Measurements from ENCODE around the gene APOBEC3B. TPM values are rescaled to one million over a fixed set of nuclear protein-coding genes. Genes with fewer than 3 reads are reported as not detected.

The APOBEC3B gene
- total and polyA plus RNA-seq, 8 donors: 1.1 to 8.7 (median 3.8) TPM; not detected in 3

DNA sequence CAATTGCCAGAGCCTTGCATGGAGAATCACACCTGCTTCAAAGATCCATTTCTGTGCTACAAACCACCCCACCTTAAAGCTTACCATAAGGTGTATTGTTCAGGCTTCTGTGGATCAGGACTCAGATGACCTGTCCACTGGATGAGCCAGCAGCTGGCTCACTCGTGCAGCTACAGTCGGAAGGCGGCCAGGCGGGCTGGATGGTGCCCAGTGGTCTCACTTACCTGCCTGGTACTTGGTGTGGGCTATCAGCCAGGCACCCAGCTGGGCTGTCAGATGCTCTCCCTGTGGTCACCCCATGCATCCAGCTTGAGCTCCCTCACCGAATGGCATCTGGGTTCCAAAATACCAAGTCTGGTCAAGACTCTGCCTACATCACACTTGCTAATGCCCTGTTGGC is 10.9 kb upstream of the APOBEC3B start:
- no peaks in the 10 kb centered on the region for H3K9me3 ChIP-seq
- peaks cover 0 to 16% (median 0%) of the 10 kb centered on the region in 4 donors for H3K4me1 ChIP-seq
- H3K27me3 ChIP-seq: peaks cover 0 to 13% (median 0%) of the 10 kb centered on the region in 3 donors
- TF ChIP-seq POLR2AphosphoS5 (IDR thresholded peaks at IDR 0.05) (no peak), EP300 (IDR thresholded peaks at IDR 0.05) (no peak), POLR2A (IDR thresholded peaks at IDR 0.05) (no peak)
- TF ChIP-seq, protein P1, sequence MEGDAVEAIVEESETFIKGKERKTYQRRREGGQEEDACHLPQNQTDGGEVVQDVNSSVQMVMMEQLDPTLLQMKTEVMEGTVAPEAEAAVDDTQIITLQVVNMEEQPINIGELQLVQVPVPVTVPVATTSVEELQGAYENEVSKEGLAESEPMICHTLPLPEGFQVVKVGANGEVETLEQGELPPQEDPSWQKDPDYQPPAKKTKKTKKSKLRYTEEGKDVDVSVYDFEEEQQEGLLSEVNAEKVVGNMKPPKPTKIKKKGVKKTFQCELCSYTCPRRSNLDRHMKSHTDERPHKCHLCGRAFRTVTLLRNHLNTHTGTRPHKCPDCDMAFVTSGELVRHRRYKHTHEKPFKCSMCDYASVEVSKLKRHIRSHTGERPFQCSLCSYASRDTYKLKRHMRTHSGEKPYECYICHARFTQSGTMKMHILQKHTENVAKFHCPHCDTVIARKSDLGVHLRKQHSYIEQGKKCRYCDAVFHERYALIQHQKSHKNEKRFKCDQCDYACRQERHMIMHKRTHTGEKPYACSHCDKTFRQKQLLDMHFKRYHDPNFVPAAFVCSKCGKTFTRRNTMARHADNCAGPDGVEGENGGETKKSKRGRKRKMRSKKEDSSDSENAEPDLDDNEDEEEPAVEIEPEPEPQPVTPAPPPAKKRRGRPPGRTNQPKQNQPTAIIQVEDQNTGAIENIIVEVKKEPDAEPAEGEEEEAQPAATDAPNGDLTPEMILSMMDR (IDR thresholded peaks at IDR 0.05): no peak
- H3K36me3 ChIP-seq: no peaks in the 10 kb centered on the region
- no peak overlapping the region for H3K27ac ChIP-seq
- 80 to 94% (median 90%) methylated on average over 1 to 5 of the region's 5 CpGs; no CpG with 5 or more reads in 1 of the 5 donors for WGBS, 5 donors
- intact Hi-C loops (cut with DNase I; ENCODE audit: low total_unique reads): no loop called here
- no peak overlapping the region for H3K4me3 ChIP-seq
- DNase-seq: no peak

DNA sequence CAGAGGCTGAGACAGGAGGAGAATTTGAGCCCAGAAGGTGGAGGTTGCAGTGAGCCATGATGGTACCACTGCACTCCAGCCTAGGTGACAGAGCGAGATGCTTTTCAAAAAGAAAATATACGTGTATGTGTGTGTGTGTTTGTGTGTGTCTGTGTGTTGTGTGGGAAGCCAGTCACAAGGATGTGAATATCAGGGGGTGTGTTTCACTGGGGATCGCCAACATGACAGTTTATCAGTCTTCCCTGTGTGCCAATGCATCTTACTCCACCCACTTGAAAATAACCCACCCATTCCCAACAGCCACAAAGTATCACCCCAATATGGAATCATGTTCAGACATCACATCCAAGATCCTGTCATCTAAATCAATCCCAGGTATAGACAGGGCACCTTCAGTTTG is 10.4 kb upstream of the APOBEC3B start:
- WGBS, 5 donors: 86 to 93% (median 88%) methylated on average over 3 of the region's 3 CpGs; no CpG with 5 or more reads in 1 of the 5 donors
- intact Hi-C loops (cut with DNase I; ENCODE audit: low total_unique reads): no loop called here
- TF ChIP-seq, protein P1 (IDR thresholded peaks at IDR 0.05): no peak
- TF ChIP-seq POLR2A (IDR thresholded peaks at IDR 0.05): no peak
- no peak for TF ChIP-seq POLR2AphosphoS5 (IDR thresholded peaks at IDR 0.05)
- no peak for TF ChIP-seq EP300 (IDR thresholded peaks at IDR 0.05)
- H3K4me3 ChIP-seq: no peak overlapping the region
- DNase-seq: no peak
- H3K27me3 ChIP-seq: peaks cover 0 to 13% (median 0%) of the 10 kb centered on the region in 3 donors
- H3K4me1 ChIP-seq: peaks cover 0 to 16% (median 0%) of the 10 kb centered on the region in 4 donors
- no peak overlapping the region for H3K27ac ChIP-seq
- H3K36me3 ChIP-seq: no peaks in the 10 kb centered on the region
- H3K9me3 ChIP-seq: no peaks in the 10 kb centered on the region

DNA sequence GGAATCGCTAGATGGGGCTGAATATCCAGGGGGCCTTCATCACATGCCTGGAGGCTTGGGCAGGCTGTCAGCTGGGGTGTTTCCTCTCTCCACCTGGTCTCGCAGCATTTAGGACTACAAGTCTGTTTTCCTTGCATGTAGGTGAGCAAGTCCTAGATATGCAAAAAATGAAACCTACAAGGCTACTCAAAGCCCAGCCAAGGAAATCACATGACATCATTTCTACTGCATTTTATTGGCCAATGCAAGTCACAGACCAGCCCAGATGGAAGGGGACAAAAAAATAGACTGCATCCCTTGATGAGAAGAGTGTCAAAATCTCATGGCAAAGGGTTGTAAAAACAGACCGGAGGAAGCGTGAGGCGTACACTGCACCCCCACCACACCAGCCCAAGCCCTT is 9.6 kb upstream of the APOBEC3B start:
- no peak for TF ChIP-seq POLR2A (IDR thresholded peaks at IDR 0.05)
- no peak for TF ChIP-seq POLR2AphosphoS5 (IDR thresholded peaks at IDR 0.05)
- WGBS, 5 donors: 82 to 94% (median 89%) methylated on average over 5 of the region's 5 CpGs; no CpG with 5 or more reads in 1 of the 5 donors
- no peak for DNase-seq
- H3K27ac ChIP-seq: no peak overlapping the region
- H3K4me3 ChIP-seq: no peak overlapping the region
- H3K4me1 ChIP-seq: peaks cover 0 to 16% (median 0%) of the 10 kb centered on the region in 4 donors
- intact Hi-C loops (cut with DNase I; ENCODE audit: low total_unique reads): no loop called here
- H3K36me3 ChIP-seq: no peaks in the 10 kb centered on the region
- H3K27me3 ChIP-seq: peaks cover 0 to 13% (median 0%) of the 10 kb centered on the region in 3 donors
- no peaks in the 10 kb centered on the region for H3K9me3 ChIP-seq

DNA sequence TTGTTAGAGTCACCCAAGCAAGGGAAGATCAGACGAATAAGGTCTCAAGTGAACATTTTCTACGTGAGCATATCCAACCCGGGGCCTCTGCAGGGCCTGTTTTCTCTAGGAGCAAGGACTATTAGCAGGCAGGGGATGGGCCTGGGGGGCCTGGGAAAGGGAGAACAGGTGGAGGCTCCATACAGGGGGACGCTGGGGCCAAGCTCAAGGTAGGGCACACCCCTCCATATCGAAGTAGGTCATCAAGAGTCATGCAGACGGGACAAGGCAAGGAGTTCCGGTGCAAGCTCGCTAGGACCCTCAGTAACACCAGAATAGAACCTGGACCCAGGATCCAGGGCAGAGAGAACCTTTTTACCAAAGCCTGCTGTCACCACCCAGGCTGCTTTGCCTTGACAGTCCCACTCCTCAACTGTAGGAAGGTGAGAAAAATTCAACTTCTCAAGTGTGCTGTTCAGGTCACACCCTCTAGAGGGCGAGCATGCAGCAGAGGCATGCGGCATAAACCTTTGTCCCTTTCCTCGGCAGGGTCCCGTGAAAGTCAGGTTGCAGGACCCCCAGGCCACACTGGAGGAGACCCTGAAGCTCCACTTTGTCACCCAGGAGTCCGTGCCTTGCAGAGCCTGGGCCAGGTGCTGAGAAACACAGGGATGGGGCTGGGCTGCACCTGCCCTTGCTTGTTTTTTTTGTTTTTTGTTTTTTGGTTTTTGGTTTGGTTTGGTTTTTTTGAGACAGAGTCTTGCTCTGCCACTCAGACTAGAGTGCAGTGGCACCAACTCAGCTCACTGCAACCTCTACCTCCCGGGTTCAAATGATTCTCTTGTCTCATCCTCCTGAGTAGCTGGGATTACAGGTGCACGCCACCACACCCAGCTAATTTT is 8.6 kb upstream of the APOBEC3B start:
- H3K9me3 ChIP-seq: no peaks in the 10 kb centered on the region
- no peaks in the 10 kb centered on the region for H3K36me3 ChIP-seq
- no peak overlapping the region for H3K27ac ChIP-seq
- H3K4me3 ChIP-seq: no peak overlapping the region
- peaks cover 0 to 13% (median 0%) of the 10 kb centered on the region in 3 donors for H3K27me3 ChIP-seq
- intact Hi-C loops (cut with DNase I; ENCODE audit: low total_unique reads): no loop called here
- H3K4me1 ChIP-seq: peaks cover 0 to 9% (median 0%) of the 10 kb centered on the region in 4 donors
- DNase-seq: peak; percentile 52 to 64
- TF ChIP-seq, protein P1 (IDR thresholded peaks at IDR 0.05): peak in 3 of 7 experiments; percentile 68 to 78 (median 71)
- no peak for TF ChIP-seq POLR2AphosphoS5 (IDR thresholded peaks at IDR 0.05)
- WGBS, 5 donors: 38 to 41% (median 41%) methylated on average over 15 of the region's 15 CpGs; no CpG with 5 or more reads in 1 of the 5 donors

Data from stomach (tissue), 9 donors.